ENCODE results near the gene HOXC5. TPM values are rescaled to one million over a fixed set of nuclear protein-coding genes. Genes with fewer than 3 reads are reported as not detected.
A peak's percentile ranks its signal among the peaks of the same experiment; 100 is the strongest.

The HOXC5 gene
- total RNA-seq, 1 donor from 2014 or later = 28.7 TPM

- Mint-ChIP-seq H3K27me3 (ENCODE audit: low read depth) (peaks cover 100% of the 10 kb centered on the region), H3K36me3 (peaks cover 3% of the 10 kb centered on the region), H3K4me1 (peaks cover 24% of the 10 kb centered on the region), H3K27ac (no peak overlapping the region), H3K4me3 (peak overlapping the region; percentile 71), H3K9me3 (no peaks in the 10 kb centered on the region)
- DNase-seq (ENCODE audit: low spot score in 2 of 2, unreplicated experiment in 2 of 2) = no peak
- TF ChIP-seq, protein P1, sequence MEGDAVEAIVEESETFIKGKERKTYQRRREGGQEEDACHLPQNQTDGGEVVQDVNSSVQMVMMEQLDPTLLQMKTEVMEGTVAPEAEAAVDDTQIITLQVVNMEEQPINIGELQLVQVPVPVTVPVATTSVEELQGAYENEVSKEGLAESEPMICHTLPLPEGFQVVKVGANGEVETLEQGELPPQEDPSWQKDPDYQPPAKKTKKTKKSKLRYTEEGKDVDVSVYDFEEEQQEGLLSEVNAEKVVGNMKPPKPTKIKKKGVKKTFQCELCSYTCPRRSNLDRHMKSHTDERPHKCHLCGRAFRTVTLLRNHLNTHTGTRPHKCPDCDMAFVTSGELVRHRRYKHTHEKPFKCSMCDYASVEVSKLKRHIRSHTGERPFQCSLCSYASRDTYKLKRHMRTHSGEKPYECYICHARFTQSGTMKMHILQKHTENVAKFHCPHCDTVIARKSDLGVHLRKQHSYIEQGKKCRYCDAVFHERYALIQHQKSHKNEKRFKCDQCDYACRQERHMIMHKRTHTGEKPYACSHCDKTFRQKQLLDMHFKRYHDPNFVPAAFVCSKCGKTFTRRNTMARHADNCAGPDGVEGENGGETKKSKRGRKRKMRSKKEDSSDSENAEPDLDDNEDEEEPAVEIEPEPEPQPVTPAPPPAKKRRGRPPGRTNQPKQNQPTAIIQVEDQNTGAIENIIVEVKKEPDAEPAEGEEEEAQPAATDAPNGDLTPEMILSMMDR (IDR thresholded peaks at IDR 0.05; ENCODE audit: unreplicated experiment) = no peak
Measured at GRCh38 chr12:54001283-54002187, 31.3 kb upstream of the HOXC5 start.

- TF ChIP-seq, protein P1 (IDR thresholded peaks at IDR 0.05; ENCODE audit: unreplicated experiment) = no peak
- no peak for DNase-seq (ENCODE audit: low spot score in 2 of 2, unreplicated experiment in 2 of 2)
- H3K4me3 Mint-ChIP-seq = no peak overlapping the region
- H3K27ac Mint-ChIP-seq = no peak overlapping the region
- no peaks in the 10 kb centered on the region for H3K9me3 Mint-ChIP-seq
- peaks cover 3% of the 10 kb centered on the region for H3K36me3 Mint-ChIP-seq
- peaks cover 100% of the 10 kb centered on the region for H3K27me3 Mint-ChIP-seq (ENCODE audit: low read depth)
- peaks cover 24% of the 10 kb centered on the region for H3K4me1 Mint-ChIP-seq
Measured at GRCh38 chr12:54002278-54002914, 30.5 kb upstream of the HOXC5 start.

DNA sequence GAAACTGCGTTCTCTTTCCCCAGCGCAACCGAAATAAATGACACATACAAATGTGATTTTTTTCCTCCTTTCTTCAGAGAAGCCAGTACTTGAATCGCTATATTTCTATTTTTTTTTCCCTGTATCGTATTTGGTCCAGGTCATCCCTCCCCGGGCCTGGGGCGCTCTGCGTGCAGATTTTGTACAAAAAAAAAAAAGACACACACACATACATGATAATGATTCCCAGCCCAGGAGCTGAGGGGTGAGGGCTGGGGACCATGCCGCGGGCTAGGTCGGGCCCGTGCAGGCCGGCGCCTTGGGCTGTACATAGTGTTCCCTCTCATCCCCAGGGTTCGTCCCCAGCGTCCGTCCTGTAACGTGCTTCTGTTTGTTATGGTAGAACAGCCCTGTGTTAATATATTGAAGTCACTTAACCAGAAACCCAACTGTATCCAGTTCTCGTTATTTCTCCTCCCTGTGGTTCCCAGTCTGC is 29.9 kb upstream of the HOXC5 start:
- no peak overlapping the region for H3K4me3 Mint-ChIP-seq

GRCh38 chr12:54003625-54004024 is 29.2 kb upstream of the HOXC5 start:
- no peak overlapping the region for H3K27ac Mint-ChIP-seq
- TF ChIP-seq, protein P1 (IDR thresholded peaks at IDR 0.05; ENCODE audit: unreplicated experiment) = no peak
- peaks cover 24% of the 10 kb centered on the region for H3K4me1 Mint-ChIP-seq
- H3K9me3 Mint-ChIP-seq = no peaks in the 10 kb centered on the region
- no peak for DNase-seq (ENCODE audit: low spot score in 2 of 2, unreplicated experiment in 2 of 2)
- peaks cover 99% of the 10 kb centered on the region for H3K27me3 Mint-ChIP-seq (ENCODE audit: low read depth)
- H3K36me3 Mint-ChIP-seq = peaks cover 3% of the 10 kb centered on the region
- H3K4me3 Mint-ChIP-seq = no peak overlapping the region

More for the DNA sequence above, 29.9 kb upstream of the HOXC5 start:
- Mint-ChIP-seq H3K9me3 (no peaks in the 10 kb centered on the region), H3K4me1 (peaks cover 24% of the 10 kb centered on the region), H3K27me3 (ENCODE audit: low read depth) (peaks cover 100% of the 10 kb centered on the region), H3K36me3 (peaks cover 3% of the 10 kb centered on the region), H3K27ac (no peak overlapping the region)
- TF ChIP-seq, protein P1 (IDR thresholded peaks at IDR 0.05; ENCODE audit: unreplicated experiment) = no peak
- DNase-seq (ENCODE audit: low spot score in 2 of 2, unreplicated experiment in 2 of 2) = no peak

DNA sequence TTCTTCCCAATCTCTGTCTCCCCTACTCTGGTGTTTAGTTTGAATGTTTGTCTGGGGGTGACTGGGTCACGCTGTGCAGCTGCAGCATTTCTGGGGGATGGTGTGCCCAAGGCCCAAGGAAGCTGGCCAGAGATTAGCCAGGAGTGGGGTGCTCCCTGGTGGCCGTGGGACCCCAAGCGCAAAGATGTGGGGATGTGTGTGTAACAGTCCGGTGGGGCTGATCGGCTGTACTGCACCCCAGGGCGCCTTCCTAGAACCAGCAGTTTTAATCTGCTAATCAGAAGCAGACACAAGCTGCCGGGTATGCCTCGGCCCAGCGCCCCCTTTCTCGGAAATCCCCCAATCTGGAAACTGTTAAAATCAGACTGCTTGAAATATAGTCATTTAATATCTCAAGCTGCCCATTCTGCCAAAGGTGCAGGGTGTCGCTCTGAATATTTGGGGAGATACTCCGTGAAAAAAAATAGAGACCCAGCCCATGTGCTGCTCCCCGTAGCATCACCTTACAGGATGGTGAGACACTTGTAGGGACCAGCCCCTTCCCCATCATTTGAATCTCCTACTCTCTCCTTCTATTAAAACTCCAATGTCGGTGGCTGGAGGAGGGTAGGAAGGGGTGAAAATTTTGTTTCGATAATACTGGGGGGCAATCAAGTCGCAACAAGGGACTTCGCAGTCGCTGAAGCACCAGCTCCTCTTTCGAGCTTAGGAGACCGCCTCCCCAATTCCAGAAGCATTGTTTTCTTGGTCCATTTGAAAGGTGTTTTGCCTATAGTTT is 28.6 kb upstream of the HOXC5 start:
- no peak overlapping the region for H3K27ac Mint-ChIP-seq
- H3K4me3 Mint-ChIP-seq = no peak overlapping the region
- peaks cover 28% of the 10 kb centered on the region for H3K4me1 Mint-ChIP-seq
- no peak for DNase-seq (ENCODE audit: low spot score in 2 of 2, unreplicated experiment in 2 of 2)
- H3K9me3 Mint-ChIP-seq = no peaks in the 10 kb centered on the region
- peaks cover 96% of the 10 kb centered on the region for H3K27me3 Mint-ChIP-seq (ENCODE audit: low read depth)
- peaks cover 3% of the 10 kb centered on the region for H3K36me3 Mint-ChIP-seq
- TF ChIP-seq, protein P1 (IDR thresholded peaks at IDR 0.05; ENCODE audit: unreplicated experiment) = no peak

Measured in mesothelial cell of epicardium (in vitro differentiated cells).